GM18511 (cell line): ENCODE data around the gene CREBBP.

Source experiments
- ATAC-seq: cut with Tn5 transposase; IDR thresholded peaks from one replicate; pipeline ENCODE4 v1.9.1; 2021; ENCODE audit warnings: mild to moderate bottlenecking, moderate library complexity; ENCODE audit not compliant: unreplicated experiment

Gene CREBBP

DNA sequence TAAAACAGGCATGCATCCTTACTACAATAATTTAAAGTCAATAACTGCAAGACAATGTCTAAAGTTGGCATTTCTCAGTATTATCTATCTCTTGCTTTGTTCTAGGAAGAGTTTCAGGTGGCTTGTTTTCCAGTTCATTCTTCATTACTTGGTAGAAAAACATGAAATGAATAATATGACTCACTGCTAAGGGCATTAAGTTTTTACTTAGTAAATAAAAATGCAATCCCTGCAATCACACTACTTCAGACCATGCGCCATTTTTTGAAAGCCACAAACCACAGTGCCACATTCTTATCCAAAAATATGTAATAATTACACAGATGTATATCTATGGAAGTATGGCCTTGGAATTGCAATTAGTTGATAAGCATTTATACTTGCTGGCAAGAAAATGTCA is 55.4 kb downstream of the CREBBP start:
- no peak for ATAC-seq

DNA sequence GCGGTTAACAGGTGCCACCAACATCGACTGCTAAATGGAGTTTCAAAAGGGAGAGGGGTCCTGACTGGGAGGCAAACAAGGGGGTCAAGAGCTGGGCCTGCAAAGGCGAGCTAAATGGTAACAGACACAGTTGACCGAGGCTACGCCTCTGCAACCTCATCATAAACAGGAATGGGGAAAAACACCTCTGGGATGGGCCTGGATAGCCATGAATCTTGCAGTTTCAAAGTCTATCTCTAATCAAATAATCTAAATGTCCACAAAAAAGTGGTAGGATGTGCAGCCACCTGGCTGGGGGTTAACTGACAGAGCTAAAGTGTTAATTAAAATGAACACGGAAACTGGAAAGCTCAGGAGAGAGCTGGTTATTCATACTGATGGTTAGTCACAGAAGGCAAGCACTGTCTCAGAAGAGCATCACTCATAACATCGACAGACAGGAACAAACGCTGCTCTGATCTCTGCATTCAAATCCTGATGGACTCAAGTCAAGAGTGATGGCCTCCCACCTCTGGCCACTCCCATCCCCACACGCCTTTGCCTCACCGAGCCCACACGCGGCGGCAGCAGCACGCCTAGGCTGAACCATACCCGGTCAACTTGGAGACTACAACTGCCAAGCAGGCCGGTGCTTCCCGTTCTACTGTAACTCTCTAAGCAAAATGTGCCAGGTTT is 56.3 kb downstream of the CREBBP start:
- no peak for ATAC-seq

DNA sequence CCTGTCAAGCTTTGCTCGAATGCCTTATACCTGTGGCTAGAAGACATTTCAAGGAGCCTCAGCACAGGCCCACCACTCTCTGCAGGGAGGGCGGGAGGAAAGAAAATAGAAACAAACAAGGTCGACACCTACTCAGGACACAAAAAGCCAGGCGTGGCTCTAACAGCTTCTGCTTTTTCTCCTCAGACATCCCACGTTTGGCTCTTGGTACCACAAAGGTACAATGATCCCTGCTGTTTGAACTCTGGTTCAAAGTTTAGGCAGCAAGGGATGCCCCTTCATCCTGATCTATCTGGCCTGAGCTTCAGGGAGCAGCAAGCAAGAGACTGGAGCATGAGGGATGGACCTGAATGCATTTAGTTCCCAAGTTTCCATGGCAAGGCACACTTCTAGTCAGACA is 57.1 kb downstream of the CREBBP start:
- no peak for ATAC-seq

DNA sequence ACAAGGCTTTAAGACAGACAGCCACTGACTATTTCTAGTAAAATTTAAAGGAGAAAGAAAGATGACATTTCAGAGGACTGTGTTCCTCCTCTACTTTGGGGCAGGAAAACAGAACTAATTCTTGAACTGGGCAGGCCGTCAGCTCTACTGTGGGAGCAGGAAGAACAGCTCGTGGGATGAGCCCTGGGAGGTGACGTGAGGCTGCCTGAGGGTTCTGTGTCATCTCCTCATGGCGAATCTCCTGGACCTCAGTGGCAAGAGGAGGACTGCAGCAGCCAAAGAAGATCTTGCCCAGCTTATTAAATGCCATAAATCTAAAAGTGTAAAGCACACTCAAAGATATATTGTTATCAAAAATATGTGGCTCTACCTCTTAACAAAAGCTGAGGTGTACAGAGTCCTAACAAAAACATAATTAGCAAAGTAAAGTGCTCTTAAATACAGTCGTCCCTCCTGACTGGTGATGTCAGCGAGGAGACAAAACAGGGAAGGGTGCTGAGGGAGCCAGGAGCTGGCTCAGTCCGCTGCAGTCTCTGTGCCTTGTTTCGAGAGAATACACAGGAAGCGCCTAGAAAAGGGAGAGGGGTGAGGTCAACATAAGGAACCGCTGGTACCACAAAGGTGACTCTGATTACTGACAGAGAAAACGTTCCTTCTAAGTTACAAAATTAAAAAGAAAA is 58.0 kb downstream of the CREBBP start:
- no peak for ATAC-seq

GRCh38 chr16:3821184-3821583 is 59.3 kb downstream of the CREBBP start:
- ATAC-seq = no peak

GRCh38 chr16:3819746-3820724 is 60.5 kb downstream of the CREBBP start:
- ATAC-seq = no peak

GRCh38 chr16:3819175-3819527 is 61.4 kb downstream of the CREBBP start:
- no peak for ATAC-seq

DNA sequence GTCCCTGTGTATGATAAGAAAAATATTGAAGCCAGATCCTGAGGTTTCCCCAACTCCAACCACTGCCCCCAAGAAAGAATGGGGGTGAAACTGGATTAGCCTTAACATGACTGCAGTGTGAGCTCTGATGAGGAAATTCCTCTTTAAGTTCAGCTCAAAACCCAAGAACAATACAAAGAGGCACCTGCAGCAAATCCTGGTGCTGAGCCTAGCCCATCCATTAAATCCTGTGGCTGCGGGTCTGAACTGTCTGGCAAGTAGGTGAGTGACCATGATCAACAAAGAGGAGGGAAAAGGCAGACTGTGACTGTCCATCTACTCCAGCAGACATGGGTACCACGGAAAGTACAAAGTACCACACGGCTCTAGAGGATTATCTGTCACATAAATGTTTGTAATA is 64.2 kb downstream of the CREBBP start:
- ATAC-seq = no peak

- ATAC-seq = no peak
Measured at GRCh38 chr16:3814755-3815154, 65.8 kb downstream of the CREBBP start.

DNA sequence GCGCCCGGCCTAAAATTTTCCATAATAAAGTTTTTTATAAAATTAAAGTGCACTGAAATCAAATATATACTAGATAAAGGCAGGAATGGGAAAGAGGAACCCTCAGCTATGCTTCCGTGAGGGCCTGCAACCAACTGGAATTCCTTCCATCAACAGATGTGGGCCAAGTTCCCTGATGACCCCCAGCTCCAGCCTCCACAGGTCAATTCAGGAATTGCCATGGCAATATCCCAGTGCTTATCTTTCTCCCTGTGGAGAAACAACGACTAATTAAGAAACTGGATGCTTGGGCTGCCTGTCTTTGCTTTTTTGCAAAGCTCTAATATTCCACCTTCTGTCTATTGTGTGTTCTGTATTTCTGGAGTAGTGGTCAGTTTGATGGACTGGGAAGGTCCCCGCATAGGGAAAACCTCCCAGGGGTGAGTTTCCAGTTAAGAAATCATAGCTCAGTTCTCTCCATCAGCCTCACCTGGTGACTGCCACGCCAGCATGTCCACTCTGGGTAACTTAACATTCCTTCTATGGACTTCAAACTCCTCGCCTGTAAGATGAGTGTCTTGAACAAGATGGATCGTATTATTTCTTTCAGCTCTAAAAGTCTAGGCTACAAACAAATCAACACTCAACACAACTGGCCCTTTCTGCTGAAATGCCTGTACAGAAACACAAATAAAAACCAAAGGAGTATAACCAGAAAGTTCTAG is 67.9 kb downstream of the CREBBP start:
- ATAC-seq = no peak

DNA sequence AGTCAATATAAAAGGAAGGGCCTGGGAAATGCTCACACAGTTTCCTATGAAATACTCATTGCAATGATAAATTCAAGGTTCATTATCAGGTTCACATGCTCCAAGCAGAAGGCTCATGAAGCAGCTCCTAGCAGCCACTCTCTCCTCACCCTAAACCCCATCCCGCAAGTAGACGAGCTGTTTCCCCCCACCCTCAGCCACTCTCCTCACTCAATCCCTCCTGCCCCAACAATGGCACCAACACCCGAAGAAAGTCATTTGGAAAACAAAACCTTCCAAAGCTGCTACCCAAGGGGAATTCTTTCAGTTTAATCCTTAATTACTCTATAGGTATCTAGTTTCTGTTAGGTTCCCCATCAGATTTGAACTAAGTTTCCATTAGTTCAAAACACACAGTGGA is 69.7 kb downstream of the CREBBP start:
- ATAC-seq = no peak

DNA sequence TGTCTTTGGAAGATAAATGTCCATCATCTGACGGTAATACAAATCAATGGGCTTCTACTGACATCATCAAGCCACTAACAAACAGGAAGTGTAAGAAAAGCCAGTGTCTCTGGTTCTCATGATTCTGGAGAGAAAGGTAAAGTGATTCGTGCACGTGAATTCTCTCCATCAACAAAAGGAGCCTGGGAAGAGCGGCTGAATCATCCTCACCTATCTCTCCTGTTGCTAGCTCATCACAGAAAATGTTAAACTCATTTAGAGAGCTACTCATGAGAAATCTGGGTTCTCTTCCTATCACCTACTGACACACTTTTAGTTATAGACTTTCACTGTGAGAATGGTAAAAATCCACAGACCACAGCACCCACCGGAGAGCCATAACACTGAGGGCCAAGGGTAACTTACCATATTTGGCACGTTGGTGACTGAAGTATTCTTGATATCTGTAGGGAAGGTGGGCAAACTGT is 70.3 kb downstream of the CREBBP start:
- ATAC-seq = no peak

DNA sequence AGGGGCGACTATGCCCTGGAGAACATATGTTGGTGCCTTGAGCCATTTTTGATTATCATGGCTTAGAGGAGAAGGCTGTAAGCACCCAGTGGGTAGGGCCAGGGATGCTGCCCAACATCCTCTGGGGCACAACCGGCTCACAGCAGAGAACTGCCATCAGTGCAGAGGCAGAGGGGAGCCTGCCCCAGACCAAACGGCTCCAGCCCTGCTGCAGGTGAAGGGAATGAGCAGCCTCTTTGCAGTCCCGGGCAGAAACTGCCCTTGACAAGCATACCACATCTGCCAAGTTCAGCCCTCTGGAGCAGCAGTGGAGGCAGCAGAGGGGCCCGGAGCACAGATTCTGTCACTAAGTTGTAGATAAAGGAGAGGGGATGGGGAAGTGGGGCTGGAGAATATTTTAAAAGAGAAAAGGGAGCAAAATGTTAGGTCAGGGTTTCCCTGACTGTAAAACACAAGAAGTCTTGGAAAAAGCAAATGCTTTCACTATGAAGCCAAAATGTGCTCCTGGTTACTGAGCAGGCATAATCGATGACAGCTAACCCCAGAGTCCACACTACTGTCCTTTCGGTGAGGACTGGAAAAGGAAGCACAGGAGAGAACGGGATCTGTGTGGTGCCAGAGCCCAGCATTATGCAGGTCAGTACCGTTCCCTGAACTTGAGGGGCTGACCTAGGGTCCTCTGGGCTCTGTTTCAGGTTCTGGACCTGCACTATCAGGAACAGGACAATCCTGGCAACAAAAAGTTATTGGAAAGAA is 72.0 kb downstream of the CREBBP start:
- no peak for ATAC-seq

GRCh38 chr16:3807425-3808123 is 72.9 kb downstream of the CREBBP start:
- no peak for ATAC-seq

- ATAC-seq = no peak
Measured at GRCh38 chr16:3804426-3805016, 76.0 kb downstream of the CREBBP start.

DNA sequence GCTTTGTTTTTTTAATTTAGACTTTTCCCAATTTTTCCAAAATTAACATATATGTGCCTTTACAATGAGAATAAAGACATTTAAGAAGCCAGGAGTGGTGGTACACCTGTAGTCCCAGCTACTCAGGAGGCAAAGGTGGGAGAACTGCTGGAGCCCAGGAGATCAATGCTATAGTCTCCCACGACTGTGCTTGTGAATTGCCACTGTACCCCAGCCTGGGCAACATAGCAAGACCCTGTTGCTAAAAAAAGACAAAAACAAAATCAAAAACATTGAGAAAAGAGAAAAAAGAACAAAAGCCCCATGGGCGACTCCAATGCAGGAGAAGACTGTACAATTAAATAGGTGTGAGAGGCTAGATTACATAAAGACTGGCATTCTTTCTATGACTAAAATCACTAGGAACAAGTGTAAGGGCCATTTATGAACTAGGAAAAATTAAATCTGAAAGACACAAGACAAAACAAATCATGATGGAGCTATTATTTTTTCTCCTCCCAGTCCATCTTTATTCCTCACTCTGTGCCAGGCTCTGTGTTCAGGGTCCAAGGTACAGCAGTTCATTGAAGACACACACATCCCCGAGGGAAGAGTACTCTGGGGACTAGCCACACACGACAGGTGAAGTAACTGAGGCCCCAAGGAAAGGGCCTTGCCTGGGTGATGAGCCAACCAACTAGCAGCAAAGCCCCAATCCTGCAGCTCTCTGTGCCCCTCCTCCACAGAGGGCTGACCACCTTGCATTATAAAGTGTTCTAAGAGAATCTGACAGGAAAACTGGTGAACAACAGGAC is 79.8 kb downstream of the CREBBP start:
- no peak for ATAC-seq

DNA sequence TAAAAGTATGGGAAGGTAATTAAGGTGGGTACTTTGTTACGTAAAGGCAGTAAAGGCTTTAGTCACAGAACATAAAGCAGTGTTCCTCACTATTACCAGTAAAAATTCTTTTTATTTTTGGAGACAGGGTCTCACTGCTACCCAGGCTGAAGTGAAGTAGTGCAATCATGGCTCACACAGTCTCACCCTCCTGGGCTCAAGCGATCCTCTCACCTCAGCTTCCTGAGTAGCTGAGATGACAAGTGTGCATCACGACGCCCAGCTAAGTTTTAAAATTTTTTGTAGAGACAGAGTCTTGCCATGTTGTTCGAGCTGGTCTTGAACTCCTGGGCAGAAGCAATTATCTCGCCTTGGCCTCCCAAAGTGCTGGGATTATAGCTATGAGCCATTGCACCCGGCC is 80.5 kb downstream of the CREBBP start:
- ATAC-seq = no peak

DNA sequence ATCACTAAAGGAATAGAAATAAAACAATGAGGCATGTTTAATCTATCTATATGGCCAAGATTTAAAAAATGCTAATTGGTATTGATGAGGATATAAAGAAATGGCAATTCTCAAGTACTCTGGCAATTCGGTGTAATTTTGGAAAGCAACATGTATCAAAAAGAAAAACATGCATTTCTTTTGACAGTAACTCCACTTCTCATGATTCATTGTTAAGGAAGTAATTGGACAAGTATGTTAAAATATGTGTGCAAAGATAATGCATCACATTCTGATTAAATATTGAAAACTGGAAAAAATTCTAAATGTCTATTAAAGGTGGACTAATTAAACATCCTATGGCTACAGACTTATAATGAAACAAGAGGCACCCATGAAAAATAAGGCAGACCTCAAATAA is 81.2 kb downstream of the CREBBP start:
- no peak for ATAC-seq
